ENCODE measurements around the gene GSPT1.
"Not testable (repeated sequence)": the region's sequence is repeated elsewhere in the genome, so short reads cannot be mapped to it uniquely, and the experiment has no call there.

Gene GSPT1

GRCh38 chr16:11835309-11835708 lies 80.4 kb downstream of the GSPT1 start:
- Histone ChIP-seq H3K4me3 (ENCODE audit: low read length) (no peak overlapping the region), H3K9me3 (ENCODE audit: low read length) (no peaks in the 10 kb centered on the region), H3K4me1 (ENCODE audit: insufficient read depth, low read length) (no peaks in the 10 kb centered on the region), H2AFZ (ENCODE audit: low read depth, low read length) (no peak overlapping the region), H3K27me3 (ENCODE audit: insufficient read depth, low read length) (no peaks in the 10 kb centered on the region), H3K36me3 (ENCODE audit: insufficient read depth, low read length) (peaks cover 37% of the 10 kb centered on the region)

- Histone ChIP-seq H3K9me3 (ENCODE audit: low read length) (no peaks in the 10 kb centered on the region), H3K4me1 (ENCODE audit: insufficient read depth, low read length) (no peaks in the 10 kb centered on the region), H3K4me3 (ENCODE audit: low read length) (no peak overlapping the region), H3K36me3 (ENCODE audit: insufficient read depth, low read length) (peaks cover 26% of the 10 kb centered on the region), H2AFZ (ENCODE audit: low read depth, low read length) (no peak overlapping the region), H3K27me3 (ENCODE audit: insufficient read depth, low read length) (no peaks in the 10 kb centered on the region)
Measured at GRCh38 chr16:11833951-11834695, 81.6 kb downstream of the GSPT1 start.

- Histone ChIP-seq H3K4me1 (ENCODE audit: insufficient read depth, low read length) (no peaks in the 10 kb centered on the region), H3K27me3 (ENCODE audit: insufficient read depth, low read length) (no peaks in the 10 kb centered on the region), H3K4me3 (ENCODE audit: low read length) (no peak overlapping the region), H3K9me3 (ENCODE audit: low read length) (no peaks in the 10 kb centered on the region), H2AFZ (ENCODE audit: low read depth, low read length) (no peak overlapping the region), H3K36me3 (ENCODE audit: insufficient read depth, low read length) (no peaks in the 10 kb centered on the region)
Measured at GRCh38 chr16:11828696-11829095, 87.1 kb downstream of the GSPT1 start.

- not testable (repeated sequence) for H3K27me3 ChIP-seq (ENCODE audit: insufficient read depth, low read length); H2AFZ ChIP-seq (ENCODE audit: low read depth, low read length); H3K4me1 ChIP-seq (ENCODE audit: insufficient read depth, low read length); H3K9me3 ChIP-seq (ENCODE audit: low read length); H3K4me3 ChIP-seq (ENCODE audit: low read length); H3K36me3 ChIP-seq (ENCODE audit: insufficient read depth, low read length)
Measured at GRCh38 chr16:11825520-11826165, 90.1 kb downstream of the GSPT1 start.

- H3K36me3 ChIP-seq (ENCODE audit: insufficient read depth, low read length) = no peaks in the 10 kb centered on the region
- no peaks in the 10 kb centered on the region for H3K4me1 ChIP-seq (ENCODE audit: insufficient read depth, low read length)
- H3K4me3 ChIP-seq (ENCODE audit: low read length) = no peak overlapping the region
- H3K9me3 ChIP-seq (ENCODE audit: low read length) = no peaks in the 10 kb centered on the region
- H3K27me3 ChIP-seq (ENCODE audit: insufficient read depth, low read length) = no peaks in the 10 kb centered on the region
- no peak overlapping the region for H2AFZ ChIP-seq (ENCODE audit: low read depth, low read length)
Measured at GRCh38 chr16:11824362-11824761, 91.4 kb downstream of the GSPT1 start.

- H2AFZ ChIP-seq (ENCODE audit: low read depth, low read length); H3K4me1 ChIP-seq (ENCODE audit: insufficient read depth, low read length); H3K36me3 ChIP-seq (ENCODE audit: insufficient read depth, low read length); H3K27me3 ChIP-seq (ENCODE audit: insufficient read depth, low read length); H3K4me3 ChIP-seq (ENCODE audit: low read length); H3K9me3 ChIP-seq (ENCODE audit: low read length): not testable (repeated sequence)
Measured at GRCh38 chr16:11823645-11824044, 92.1 kb downstream of the GSPT1 start.

- Histone ChIP-seq H3K36me3 (ENCODE audit: insufficient read depth, low read length) (no peaks in the 10 kb centered on the region), H3K4me1 (ENCODE audit: insufficient read depth, low read length) (no peaks in the 10 kb centered on the region), H3K9me3 (ENCODE audit: low read length) (no peaks in the 10 kb centered on the region), H3K4me3 (ENCODE audit: low read length) (no peak overlapping the region), H2AFZ (ENCODE audit: low read depth, low read length) (no peak overlapping the region), H3K27me3 (ENCODE audit: insufficient read depth, low read length) (no peaks in the 10 kb centered on the region)
Measured at GRCh38 chr16:11819798-11820197, 96.0 kb downstream of the GSPT1 start.

GRCh38 chr16:11818970-11819369 lies 96.8 kb downstream of the GSPT1 start:
- H3K27me3 ChIP-seq (ENCODE audit: insufficient read depth, low read length); H3K9me3 ChIP-seq (ENCODE audit: low read length); H2AFZ ChIP-seq (ENCODE audit: low read depth, low read length); H3K4me1 ChIP-seq (ENCODE audit: insufficient read depth, low read length); H3K4me3 ChIP-seq (ENCODE audit: low read length); H3K36me3 ChIP-seq (ENCODE audit: insufficient read depth, low read length): not testable (repeated sequence)

All from neuron (in vitro differentiated cells).